Gastrocnemius medialis (tissue), 4 donors: ENCODE measurements around the gene PGM2L1. TPM values are rescaled to one million over a fixed set of nuclear protein-coding genes. Genes with fewer than 3 reads are reported as not detected.
A peak's percentile ranks its signal among the peaks of the same experiment; 100 is the strongest.

Source experiments
- ATAC-seq, 2 donors: fragments of 150-250 bp; one replicate each; pipeline ENCODE4 v1.9.1; 2016
- DNase-seq, 2 donors: peaks; one replicate each; pipeline ENCODE4 v3.0.0-alpha.2; 2019
- H3K27ac ChIP-seq, 4 donors: fragments of 200-600 bp; sonication (generic); 1 replicate in 1 of 4; 2 replicates in 3 of 4; pipeline ENCODE4 v1.5.1; 2016 to 2018; ENCODE audit warnings: mild to moderate bottlenecking in 2 of 4, moderate library complexity in 1 of 4
- H3K27me3 ChIP-seq, 3 donors: fragments of 200-600 bp; sonication (generic) in 2 of 3; 1 replicate in 1 of 3; 2 replicates in 2 of 3; pipeline versions ENCODE4 v1.5.1 to v1.6.0; 2016 to 2019; ENCODE audit warnings: mild to moderate bottlenecking in 1 of 3, moderate library complexity in 1 of 3
- H3K36me3 ChIP-seq, 2 donors: fragments of 200-600 bp; sonication (generic) in 1 of 2; one replicate each; pipeline ENCODE4 v1.5.1; 2017 to 2018
- H3K4me1 ChIP-seq, 2 donors: fragments of 200-600 bp; sonication (generic) in 1 of 2; one replicate each; pipeline ENCODE4 v1.5.1; 2016 to 2017; ENCODE audit warnings: mild to moderate bottlenecking in 2 of 2
- H3K4me3 ChIP-seq, 4 donors: fragments of 200-600 bp; sonication (generic) in 3 of 4; 1 replicate in 1 of 4; 2 replicates in 3 of 4; pipeline ENCODE4 v1.5.1; 2016 to 2019; ENCODE audit warnings: mild to moderate bottlenecking in 2 of 4
- H3K9me3 ChIP-seq, 3 donors: fragments of 200-600 bp; sonication (generic) in 2 of 3; 1 replicate in 1 of 3; 2 replicates in 2 of 3; pipeline ENCODE4 v1.5.1; 2016 to 2019
- CTCF ChIP-seq, 5 experiments: fragments of 450-650 bp in 3 of 5; fragments of 200-600 bp in 2 of 5; sonication (generic) in 2 of 5; IDR thresholded peaks in 4 of 5; conservative IDR thresholded peaks in 1 of 5; 1 replicate in 4 of 5; 2 replicates in 1 of 5; pipeline ENCODE4 v1.5.1; 2016 to 2019; ENCODE audit warnings: antibody characterized with exemption in 5 of 5, mild to moderate bottlenecking in 3 of 5, moderate library complexity in 3 of 5
- POLR2A ChIP-seq, 2 donors: fragments of 450-650 bp; IDR thresholded peaks; one replicate each; pipeline ENCODE4 v1.6.1; 2017; ENCODE audit warnings: antibody characterized with exemption in 2 of 2, mild to moderate bottlenecking in 2 of 2, moderate library complexity in 2 of 2
- in situ Hi-C, 4 donors: fragments of 200-750 bp; cut with MboI; loops; one replicate each; pipeline versions ENCODE4 v1.15.0 to v1.8.0; 2017; ENCODE audit warnings: low sequenced_read_pairs in 4 of 4
- intact Hi-C: fragments of 100-400 bp; cut with DNase I; formaldehyde crosslinking; loops from one replicate; pipeline ENCODE4 v1.15.1; 2023; ENCODE audit warnings: low total_unique reads
- total RNA-seq, 4 donors: library from RNA; depleted of rRNA; stranded (reverse); fragments of >200 nt; gene quantifications; one replicate each; pipeline versions ENCODE4 v1.1.0 to v1.2.3, GENCODE V29; 2016

PGM2L1 gene
- total RNA-seq, 4 donors from 2014 or later: 3.7 to 9.7 (median 7.9) TPM

- Histone ChIP-seq H3K4me3 (peak overlapping the region in 1 of 4 donors; percentile 23), H3K36me3 (no peaks in the 10 kb centered on the region), H3K4me1 (peaks cover 27 to 31% of the 10 kb centered on the region in 2 donors), H3K9me3 (no peaks in the 10 kb centered on the region), H3K27me3 (no peaks in the 10 kb centered on the region), H3K27ac (peak overlapping the region; percentile 76 to 85 (median 82))
- in situ Hi-C loops (loop anchor here in 2 of 4 donors (10.0 kb wide), 2 partner anchors 48 to 188 kb away; partner anchors contain the start of gene PGM2L1 (in 1 of the 2)), intact Hi-C loops (loop anchor here (2.0 to 5.0 kb wide), 2 partner anchors 44 to 121 kb away; partner anchors contain the start of gene PGM2L1)
- DNase-seq: peak in 1 of 2 donors; percentile 51
- ATAC-seq: peak; percentile 23 to 58
- TF ChIP-seq POLR2A (IDR thresholded peaks at IDR 0.05) (no peak), CTCF (IDR thresholded peaks at IDR 0.05 in 4 of 5, conservative IDR thresholded peaks at IDR 0.05 in 1 of 5) (peak in 3 of 5 experiments; percentile 10 to 30 (median 25))
These were observed 45.0 kb upstream of the PGM2L1 start for GRCh38 chr11:74443071-74443864.

- Histone ChIP-seq H3K9me3 (no peaks in the 10 kb centered on the region), H3K27me3 (no peaks in the 10 kb centered on the region), H3K27ac (peak overlapping the region; percentile 76 to 85 (median 82)), H3K36me3 (no peaks in the 10 kb centered on the region), H3K4me1 (peaks cover 27 to 31% of the 10 kb centered on the region in 2 donors), H3K4me3 (no peak overlapping the region)
- intact Hi-C loops: loop anchor here (2.0 to 5.0 kb wide), 2 partner anchors 44 to 120 kb away; partner anchors contain the start of gene PGM2L1
- in situ Hi-C loops: loop anchor here in 2 of 4 donors (10.0 kb wide), 2 partner anchors 48 to 188 kb away; partner anchors contain the start of gene PGM2L1 (in 1 of the 2)
- DNase-seq (no peak), ATAC-seq (peak in 1 of 2 donors; percentile 44)
- TF ChIP-seq POLR2A (IDR thresholded peaks at IDR 0.05): no peak
- no peak for TF ChIP-seq CTCF (IDR thresholded peaks at IDR 0.05 in 4 of 5, conservative IDR thresholded peaks at IDR 0.05 in 1 of 5)
These were observed 44.4 kb upstream of the PGM2L1 start for GRCh38 chr11:74442636-74443035.

- no peaks in the 10 kb centered on the region for H3K27me3 ChIP-seq
- H3K36me3 ChIP-seq: no peaks in the 10 kb centered on the region
- no peak overlapping the region for H3K4me3 ChIP-seq
- ATAC-seq: no peak
- TF ChIP-seq CTCF (IDR thresholded peaks at IDR 0.05 in 4 of 5, conservative IDR thresholded peaks at IDR 0.05 in 1 of 5) (no peak), POLR2A (IDR thresholded peaks at IDR 0.05) (no peak)
- peaks cover 10 to 15% of the 10 kb centered on the region in 2 donors for H3K4me1 ChIP-seq
- in situ Hi-C loops (no loop called here), intact Hi-C loops (no loop called here)
- no peak overlapping the region for H3K27ac ChIP-seq
- H3K9me3 ChIP-seq: no peaks in the 10 kb centered on the region
- DNase-seq: no peak
These were observed 40.4 kb upstream of the PGM2L1 start for GRCh38 chr11:74438681-74439080.

GRCh38 chr11:74437441-74438042 lies 39.3 kb upstream of the PGM2L1 start:
- H3K4me1 ChIP-seq: peaks cover 0 to 4% of the 10 kb centered on the region in 2 donors
- DNase-seq (no peak), ATAC-seq (no peak)
- no peaks in the 10 kb centered on the region for H3K9me3 ChIP-seq
- TF ChIP-seq POLR2A (IDR thresholded peaks at IDR 0.05) (no peak), CTCF (IDR thresholded peaks at IDR 0.05 in 4 of 5, conservative IDR thresholded peaks at IDR 0.05 in 1 of 5) (no peak)
- H3K36me3 ChIP-seq: no peaks in the 10 kb centered on the region
- intact Hi-C loops: no loop called here
- in situ Hi-C loops: no loop called here
- H3K27ac ChIP-seq: no peak overlapping the region
- no peak overlapping the region for H3K4me3 ChIP-seq
- H3K27me3 ChIP-seq: no peaks in the 10 kb centered on the region
